GM23338 (cell line): Measurements from ENCODE around the gene TXNDC16. TPM values are rescaled to one million over a fixed set of nuclear protein-coding genes. Genes with fewer than 3 reads are reported as not detected.

Experiments
- ATAC-seq: fragments of 200-7000 bp; cut with Tn5 transposase; 3 replicates; pipeline ENCODE4 v1.9.1; 2020
- DNase-seq: peaks from one replicate; pipeline ENCODE4 v3.0.0-alpha.2; 2015; ENCODE audit warnings: low spot score
- H2AFZ ChIP-seq: fragments of 200-600 bp; sonication (generic); 2 replicates; pipeline ENCODE4 v1.8.0; 2016; ENCODE audit warnings: antibody characterized with exemption, mild to moderate bottlenecking, moderate library complexity
- H3F3A ChIP-seq: fragments of 200-600 bp; sonication (generic); replicated peaks from 2 replicates; pipeline ENCODE4 v1.8.0; 2017; ENCODE audit warnings: antibody characterized with exemption, mixed run types, low read depth
- H3K27ac ChIP-seq: fragments of 200-600 bp; sonication (generic); 2 replicates; pipeline ENCODE4 v1.6.1; 2016; ENCODE audit warnings: low read depth
- H3K27me3 ChIP-seq: fragments of 200-600 bp; sonication (generic); 2 replicates; pipeline ENCODE4 v1.8.0; 2016; ENCODE audit warnings: mild to moderate bottlenecking, mixed run types, moderate library complexity; ENCODE audit not compliant: insufficient read depth
- H3K36me3 ChIP-seq: fragments of 200-600 bp; sonication (generic); 2 replicates; pipeline ENCODE4 v1.8.0; 2016; ENCODE audit warnings: mild to moderate bottlenecking; ENCODE audit not compliant: insufficient read depth
- H3K4me1 ChIP-seq: fragments of 200-600 bp; sonication (generic); 2 replicates; pipeline ENCODE4 v1.8.0; 2016; ENCODE audit warnings: mild to moderate bottlenecking, moderate library complexity; ENCODE audit not compliant: insufficient read depth
- H3K4me2 ChIP-seq: fragments of 200-600 bp; sonication (generic); 2 replicates; pipeline ENCODE4 v1.7.1; 2017; ENCODE audit warnings: mixed run types
- H3K4me3 ChIP-seq: fragments of 200-600 bp; sonication (generic); 2 replicates; pipeline ENCODE4 v1.6.1; 2016; ENCODE audit warnings: mixed run types
- H3K79me2 ChIP-seq: fragments of 200-600 bp; sonication (generic); replicated peaks from 2 replicates; pipeline ENCODE4 v1.8.0; 2017; ENCODE audit warnings: mild to moderate bottlenecking; ENCODE audit not compliant: insufficient read depth
- H3K9me2 ChIP-seq: fragments of 200-600 bp; sonication (generic); 2 replicates; pipeline ENCODE4 v1.8.0; 2017; ENCODE audit not compliant: insufficient read depth
- H4K20me1 ChIP-seq: fragments of 200-600 bp; sonication (generic); replicated peaks from 2 replicates; pipeline ENCODE4 v1.8.0; 2017; ENCODE audit warnings: mild to moderate bottlenecking; ENCODE audit not compliant: insufficient read depth
- H3K27ac Mint-ChIP-seq: 2 replicates; pipeline ENCODE4 v1.8.0; 2020; ENCODE audit warnings: inconsistent platforms, mild to moderate bottlenecking, moderate library complexity, mixed read lengths
- H3K27me3 Mint-ChIP-seq: 3 replicates; pipeline ENCODE4 v1.8.0; 2022; ENCODE audit warnings: low read depth, mild to moderate bottlenecking, moderate library complexity, mixed read lengths, inconsistent platforms; ENCODE audit not compliant: insufficient read depth, poor library complexity
- H3K36me3 Mint-ChIP-seq: 3 replicates; pipeline ENCODE4 v1.8.0; 2021; ENCODE audit warnings: low read depth, mild to moderate bottlenecking, inconsistent platforms, moderate library complexity, mixed read lengths
- H3K4me1 Mint-ChIP-seq: 3 replicates; pipeline ENCODE4 v1.8.0; 2020; ENCODE audit warnings: mild to moderate bottlenecking, inconsistent platforms, mixed read lengths
- H3K4me3 Mint-ChIP-seq: 3 replicates; pipeline ENCODE4 v1.8.0; 2021; ENCODE audit warnings: moderate library complexity, mild to moderate bottlenecking, inconsistent platforms, mixed read lengths
- H3K9me3 Mint-ChIP-seq: 3 replicates; pipeline ENCODE4 v1.8.0; 2020; ENCODE audit warnings: moderate library complexity, mild to moderate bottlenecking, inconsistent platforms, mixed read lengths
- ETS1 ChIP-seq: IDR thresholded peaks from 2 replicates; pipeline ENCODE4 v1.6.1; 2016; ENCODE audit warnings: antibody characterized with exemption
- JUNB ChIP-seq: IDR thresholded peaks from one replicate; pipeline ENCODE4 v1.6.1; 2016; ENCODE audit warnings: antibody characterized with exemption; ENCODE audit not compliant: unreplicated experiment
- POLR2AphosphoS5 ChIP-seq: IDR thresholded peaks from 2 replicates; pipeline ENCODE4 v1.6.1; 2016; ENCODE audit warnings: antibody characterized with exemption, low read depth
- REST ChIP-seq: IDR thresholded peaks from one replicate; pipeline ENCODE4 v1.6.1; 2018; ENCODE audit warnings: antibody characterized with exemption; ENCODE audit not compliant: unreplicated experiment
- STAT1 ChIP-seq: IDR thresholded peaks from one replicate; pipeline ENCODE4 v1.6.1; 2016; ENCODE audit warnings: antibody characterized with exemption; ENCODE audit not compliant: unreplicated experiment
- ZNF331 ChIP-seq: fragments of 250-450 bp; sonication (Bioruptor Pico); IDR thresholded peaks from 2 replicates; pipeline ENCODE4 v1.5.0; 2020; ENCODE audit warnings: low read depth, mild to moderate bottlenecking, moderate library complexity
- ZNF462 ChIP-seq: fragments of 250-450 bp; sonication (Bioruptor Pico); IDR thresholded peaks from 2 replicates; pipeline ENCODE4 v1.5.0; 2020; ENCODE audit warnings: mild to moderate bottlenecking, moderate library complexity
- polyA plus RNA-seq: library from polyadenylated mRNA; unstranded; fragments of >200 nt; fragmentation: Nextera tagmentation; extraction: Ambion mirVana; gene quantifications from 2 replicates; pipeline ENCODE4 v1.2.1, GENCODE V29; 2016
- total RNA-seq: library from RNA; depleted of rRNA; stranded (reverse); fragments of >200 nt; shearing (Covaris generic); gene quantifications from 2 replicates; pipeline ENCODE4 v1.2.3, GENCODE V29; 2014

TXNDC16 gene
- total and polyA plus RNA-seq, 2 experiments from 2014 or later = 13.6 to 14.0 TPM

- no peaks in the 10 kb centered on the region for H3K27me3 Mint-ChIP-seq
- DNase-seq = no peak
- TF ChIP-seq JUNB = no peak
- no peak for TF ChIP-seq POLR2AphosphoS5
- TF ChIP-seq STAT1 = no peak
- no peak for TF ChIP-seq ZNF462 (CRISPR knock-in tag)
- no peak for TF ChIP-seq ETS1
- TF ChIP-seq REST = no peak
- no peak for TF ChIP-seq ZNF331 (CRISPR knock-in tag)
These were observed 46.3 kb upstream of the TXNDC16 start for GRCh38 chr14:52598568-52598967.

More at GRCh38 chr14:52598568-52598967, 46.3 kb upstream of the TXNDC16 start:
- Histone ChIP-seq H3K4me2 (no peak overlapping the region), H4K20me1 (no peaks in the 10 kb centered on the region), H3K4me1 (0 out of 2 replicates have a peak, but pooled peaks cover 2% of the 10 kb centered on the region), H3K4me3 (no peak overlapping the region), H3K79me2 (no peaks in the 10 kb centered on the region), H3K27ac (no peak overlapping the region), H3K9me2 (0 out of 2 replicates have a peak, but pooled peaks cover 7% of the 10 kb centered on the region), H3F3A (no peaks in the 10 kb centered on the region), H3K27me3 (no peaks in the 10 kb centered on the region), H3K36me3 (no peaks in the 10 kb centered on the region), H2AFZ (no peak overlapping the region)
- no peak for ATAC-seq
- no peak overlapping the region for H3K27ac Mint-ChIP-seq
- H3K9me3 Mint-ChIP-seq = peaks cover 14% of the 10 kb centered on the region; the same call in 2 of the 3 replicates
- no peak overlapping the region for H3K4me3 Mint-ChIP-seq
- peaks cover 2% of the 10 kb centered on the region; the same call in 2 of the 3 replicates for H3K4me1 Mint-ChIP-seq
- peaks cover 15% of the 10 kb centered on the region for H3K36me3 Mint-ChIP-seq
